Measurements from ENCODE around the gene TTLL4. TPM values are rescaled to one million over a fixed set of nuclear protein-coding genes. Genes with fewer than 3 reads are reported as not detected.
"Not testable (repeated sequence)": the region's sequence is repeated elsewhere in the genome, so short reads cannot be mapped to it uniquely, and the experiment has no call there.

TTLL4 gene, protein sequence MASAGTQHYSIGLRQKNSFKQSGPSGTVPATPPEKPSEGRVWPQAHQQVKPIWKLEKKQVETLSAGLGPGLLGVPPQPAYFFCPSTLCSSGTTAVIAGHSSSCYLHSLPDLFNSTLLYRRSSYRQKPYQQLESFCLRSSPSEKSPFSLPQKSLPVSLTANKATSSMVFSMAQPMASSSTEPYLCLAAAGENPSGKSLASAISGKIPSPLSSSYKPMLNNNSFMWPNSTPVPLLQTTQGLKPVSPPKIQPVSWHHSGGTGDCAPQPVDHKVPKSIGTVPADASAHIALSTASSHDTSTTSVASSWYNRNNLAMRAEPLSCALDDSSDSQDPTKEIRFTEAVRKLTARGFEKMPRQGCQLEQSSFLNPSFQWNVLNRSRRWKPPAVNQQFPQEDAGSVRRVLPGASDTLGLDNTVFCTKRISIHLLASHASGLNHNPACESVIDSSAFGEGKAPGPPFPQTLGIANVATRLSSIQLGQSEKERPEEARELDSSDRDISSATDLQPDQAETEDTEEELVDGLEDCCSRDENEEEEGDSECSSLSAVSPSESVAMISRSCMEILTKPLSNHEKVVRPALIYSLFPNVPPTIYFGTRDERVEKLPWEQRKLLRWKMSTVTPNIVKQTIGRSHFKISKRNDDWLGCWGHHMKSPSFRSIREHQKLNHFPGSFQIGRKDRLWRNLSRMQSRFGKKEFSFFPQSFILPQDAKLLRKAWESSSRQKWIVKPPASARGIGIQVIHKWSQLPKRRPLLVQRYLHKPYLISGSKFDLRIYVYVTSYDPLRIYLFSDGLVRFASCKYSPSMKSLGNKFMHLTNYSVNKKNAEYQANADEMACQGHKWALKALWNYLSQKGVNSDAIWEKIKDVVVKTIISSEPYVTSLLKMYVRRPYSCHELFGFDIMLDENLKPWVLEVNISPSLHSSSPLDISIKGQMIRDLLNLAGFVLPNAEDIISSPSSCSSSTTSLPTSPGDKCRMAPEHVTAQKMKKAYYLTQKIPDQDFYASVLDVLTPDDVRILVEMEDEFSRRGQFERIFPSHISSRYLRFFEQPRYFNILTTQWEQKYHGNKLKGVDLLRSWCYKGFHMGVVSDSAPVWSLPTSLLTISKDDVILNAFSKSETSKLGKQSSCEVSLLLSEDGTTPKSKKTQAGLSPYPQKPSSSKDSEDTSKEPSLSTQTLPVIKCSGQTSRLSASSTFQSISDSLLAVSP
- 32.3 and 41.4 TPM in 2 replicates for total RNA-seq (2014; rRNA removed; shearing (Covaris generic))
- 44.0 and 58.6 TPM in 2 replicates for polyA plus RNA-seq (2015; cell fraction: cytosol; rRNA removed)
- 349 and 372 TPM in 2 replicates for polyA plus RNA-seq (2015; cell fraction: nucleus; rRNA removed)

DNA sequence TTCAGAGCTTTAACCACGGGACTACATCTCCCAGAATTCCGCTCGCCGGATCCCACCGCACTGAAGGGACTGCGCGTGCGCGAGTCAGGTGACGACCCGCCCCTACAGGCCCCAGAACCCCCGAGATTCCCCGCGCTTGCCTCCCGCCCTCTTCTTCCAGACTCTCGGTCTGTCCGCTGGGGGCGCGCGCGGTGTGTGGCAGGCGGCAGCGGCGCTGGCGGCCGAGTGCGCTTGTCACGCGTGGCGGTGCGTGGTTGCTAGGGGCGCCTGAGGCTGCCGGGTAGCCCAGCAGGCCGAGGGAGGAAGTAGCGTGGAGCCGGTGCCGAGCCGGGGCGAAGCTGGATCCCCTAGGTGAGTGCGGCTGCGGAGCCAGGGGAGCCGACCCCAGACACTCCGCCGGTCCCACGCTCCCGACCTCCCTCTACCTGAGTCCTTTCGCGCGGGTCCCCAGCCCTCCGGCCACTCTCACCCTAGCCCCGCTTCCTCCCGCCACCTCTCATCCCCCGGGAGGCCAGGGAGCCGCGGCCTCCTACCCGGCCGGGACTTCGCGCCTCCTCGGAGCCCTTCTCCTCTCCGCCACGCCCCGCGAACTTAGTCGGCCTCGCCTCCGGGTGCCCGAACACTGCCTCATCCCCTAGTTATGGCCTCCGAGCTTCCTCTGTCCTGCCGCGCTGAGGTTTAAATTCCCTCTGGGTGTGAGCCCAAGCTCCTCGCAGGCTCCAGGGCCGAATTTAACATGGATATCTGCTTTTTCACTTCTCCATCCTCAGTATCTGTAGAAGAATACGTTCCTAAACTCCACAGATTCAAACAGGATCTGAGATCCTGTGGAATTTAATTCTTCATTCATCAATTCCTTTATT, at the start of gene TTLL4:
Gene TTLL4, plus strand, starts transcription at position 149 of the 863 bp plus-strand sequence. CDS start 26,842 bp downstream, outside the sequence.
- peak; percentile 96 for DNase-seq (ENCODE audit: low read depth, low spot score)
- in situ Hi-C loops (cut with HindIII; ENCODE audit: low pct_unique_long_range_greater_than_20kb, low sequenced_read_pairs), result no loop called here

DNA sequence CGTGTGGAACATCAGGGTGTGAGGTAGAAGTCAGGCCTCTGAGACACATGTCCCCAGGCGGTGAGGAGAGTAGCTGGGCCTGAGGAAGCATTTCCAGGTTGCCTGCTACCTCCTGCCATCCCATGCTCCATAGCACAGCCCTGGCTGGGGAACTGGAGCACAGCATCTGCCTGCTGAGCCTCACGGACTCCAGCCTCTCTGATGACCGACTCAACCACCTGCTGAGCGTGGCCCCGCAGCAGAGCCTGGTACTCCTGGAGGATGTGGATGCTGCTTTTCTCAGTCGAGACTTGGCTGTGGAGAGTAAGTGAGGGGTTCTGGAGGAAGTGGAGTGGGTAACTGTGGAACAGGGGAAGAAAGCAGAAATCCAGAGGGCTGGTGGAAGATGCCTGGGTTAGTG, 48.3 kb upstream of the TTLL4 start:
- DNase-seq (ENCODE audit: low read depth, low spot score), result no peak
- in situ Hi-C loops (cut with HindIII; ENCODE audit: low pct_unique_long_range_greater_than_20kb, low sequenced_read_pairs), result no loop called here

DNA sequence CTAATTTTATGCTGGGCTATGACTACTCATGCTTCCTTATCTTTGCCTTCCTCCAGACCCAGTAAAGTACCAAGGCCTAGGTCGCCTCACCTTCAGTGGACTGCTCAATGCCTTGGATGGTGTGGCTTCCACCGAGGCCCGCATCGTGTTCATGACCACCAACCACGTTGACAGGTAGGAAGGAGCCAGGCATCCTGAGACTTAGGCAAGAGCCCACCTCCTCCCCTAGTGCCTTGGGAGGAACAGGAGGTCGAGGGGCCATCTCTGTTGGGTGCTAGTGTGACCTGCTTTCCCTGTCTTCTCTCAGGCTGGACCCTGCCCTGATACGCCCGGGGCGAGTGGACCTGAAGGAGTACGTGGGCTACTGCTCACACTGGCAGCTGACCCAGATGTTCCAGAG, 47.8 kb upstream of the TTLL4 start:
- in situ Hi-C loops (cut with HindIII; ENCODE audit: low pct_unique_long_range_greater_than_20kb, low sequenced_read_pairs), result no loop called here
- DNase-seq (ENCODE audit: low read depth, low spot score), result no peak

DNA sequence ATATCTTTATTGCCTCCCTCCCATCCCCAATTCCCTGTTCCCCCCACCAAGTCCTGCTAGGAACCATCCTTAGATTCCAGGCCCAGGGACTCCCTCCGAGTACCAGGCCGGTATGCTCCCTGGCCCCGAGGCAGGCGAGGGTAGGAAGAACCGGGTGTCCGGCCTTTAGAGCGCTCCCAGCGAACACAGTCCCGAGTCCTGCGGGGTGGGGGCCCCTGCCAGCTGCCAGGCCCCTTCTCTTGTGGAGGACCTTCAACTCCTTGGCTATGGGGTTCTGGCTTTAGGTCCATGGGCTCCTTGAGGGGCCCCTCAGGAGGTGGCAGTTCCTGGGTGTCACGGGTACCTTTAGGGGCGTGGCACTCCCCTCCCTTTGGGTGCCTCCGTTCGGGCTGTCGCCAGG, 46.7 kb upstream of the TTLL4 start:
- in situ Hi-C loops (cut with HindIII; ENCODE audit: low pct_unique_long_range_greater_than_20kb, low sequenced_read_pairs), result no loop called here
- no peak for DNase-seq (ENCODE audit: low read depth, low spot score)

DNA sequence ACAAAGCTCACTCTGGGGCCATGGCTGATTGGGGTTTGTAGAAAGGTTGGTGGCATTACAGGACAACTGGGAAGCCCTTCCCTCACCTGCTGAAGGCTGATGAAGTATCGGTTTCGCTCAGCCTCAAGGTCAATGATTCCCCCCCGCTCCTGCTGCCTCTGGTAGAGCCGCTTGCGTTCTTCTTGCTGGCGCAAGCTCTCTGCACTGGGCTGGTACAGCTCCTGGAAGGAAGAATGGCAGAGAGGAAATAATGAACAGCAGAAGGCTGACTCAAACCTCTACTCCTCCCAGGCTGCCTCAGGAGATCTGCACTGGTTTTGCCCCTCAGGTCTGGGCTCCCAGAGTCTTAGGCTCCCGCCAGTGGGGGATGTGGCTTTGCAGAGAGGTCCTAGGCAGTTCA, 46.0 kb upstream of the TTLL4 start:
- no peak for DNase-seq (ENCODE audit: low read depth, low spot score)
- in situ Hi-C loops (cut with HindIII; ENCODE audit: low pct_unique_long_range_greater_than_20kb, low sequenced_read_pairs), result no loop called here

DNA sequence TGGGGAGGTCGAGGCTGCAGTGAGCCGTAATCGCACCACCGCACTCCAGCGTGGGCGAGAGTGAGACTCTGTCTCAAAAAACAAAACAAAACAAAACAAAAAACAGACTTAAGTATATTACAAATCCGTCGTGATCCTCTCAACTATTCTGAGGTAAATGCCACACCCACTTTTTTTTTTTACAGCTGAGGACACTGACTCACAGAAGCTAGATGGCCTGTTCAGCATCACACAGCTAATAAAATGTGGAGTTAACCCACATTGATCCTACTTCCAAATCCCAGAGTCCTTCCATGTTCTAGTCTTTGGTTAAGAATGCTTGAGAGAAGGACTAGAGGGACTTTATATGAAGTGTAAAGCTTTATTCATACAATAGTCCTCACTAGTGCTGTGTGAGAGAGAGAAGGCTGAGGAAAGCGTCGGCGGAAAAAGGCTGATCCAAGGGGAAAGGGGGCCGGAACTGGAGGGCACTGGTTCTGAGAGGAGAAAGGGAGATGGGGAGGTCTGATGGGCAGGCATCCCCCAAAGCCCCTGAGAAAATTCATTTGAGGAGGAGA, 39.5 kb upstream of the TTLL4 start:
- peak; percentile 10 for DNase-seq (ENCODE audit: low read depth, low spot score)
- in situ Hi-C loops (cut with HindIII; ENCODE audit: low pct_unique_long_range_greater_than_20kb, low sequenced_read_pairs), result no loop called here

DNA sequence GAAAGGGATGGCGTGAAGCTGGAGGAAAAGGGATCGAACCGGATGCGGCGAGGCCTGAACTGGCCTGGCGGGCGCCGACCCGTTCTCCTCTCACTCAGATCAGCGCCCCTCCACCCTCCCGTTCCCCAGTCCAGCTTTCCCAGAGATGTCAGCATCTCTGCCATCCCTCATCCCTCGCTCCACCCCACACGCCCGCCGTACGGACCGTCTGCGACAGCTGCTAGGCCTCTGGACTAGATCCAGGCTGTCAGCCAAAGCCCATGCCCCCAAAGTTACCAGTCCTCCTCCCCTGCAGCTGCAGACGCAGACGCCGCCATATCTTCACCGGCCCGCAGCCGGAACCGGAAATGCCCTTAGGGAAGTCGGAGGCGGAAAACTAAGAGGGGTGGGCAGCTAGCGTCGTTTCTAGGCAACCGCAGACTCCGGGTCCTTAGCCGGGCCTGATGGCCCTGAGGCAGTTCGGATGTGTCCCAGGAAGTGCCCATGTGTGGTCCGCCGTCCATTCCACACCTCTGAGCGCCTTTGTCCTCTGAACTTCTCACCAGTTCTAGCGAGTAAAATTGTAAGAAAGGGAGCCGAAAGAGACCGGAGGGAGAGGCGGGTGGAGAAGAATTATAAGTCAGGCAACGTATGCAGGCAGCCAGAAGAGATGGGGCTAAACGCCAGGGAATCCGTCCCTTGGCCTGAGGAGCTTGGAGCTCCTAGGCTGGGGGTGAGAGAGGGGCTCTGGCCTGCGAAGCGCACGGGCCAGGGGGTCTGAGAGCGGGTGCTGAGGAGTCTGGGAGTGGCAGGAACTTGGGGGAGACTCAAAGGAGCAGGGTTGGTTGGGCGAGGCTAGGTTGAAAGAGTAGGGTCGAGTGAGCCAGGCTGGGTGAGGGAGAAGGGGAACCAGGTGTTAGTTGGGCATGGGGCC, 38.7 kb upstream of the TTLL4 start, which contains the start of the genes RNF25 and STK36:
Gene RNF25, minus strand, starts transcription at position 349 of the 913 bp plus-strand sequence. Its CDS starts 32 bp downstream, at position 317.
Gene STK36, plus strand, starts transcription at position 433 of the 913 bp plus-strand sequence. CDS start 744 bp downstream, outside the sequence.
- in situ Hi-C loops (cut with HindIII; ENCODE audit: low pct_unique_long_range_greater_than_20kb, low sequenced_read_pairs), result no loop called here
- peak; percentile 90 for DNase-seq (ENCODE audit: low read depth, low spot score)

DNA sequence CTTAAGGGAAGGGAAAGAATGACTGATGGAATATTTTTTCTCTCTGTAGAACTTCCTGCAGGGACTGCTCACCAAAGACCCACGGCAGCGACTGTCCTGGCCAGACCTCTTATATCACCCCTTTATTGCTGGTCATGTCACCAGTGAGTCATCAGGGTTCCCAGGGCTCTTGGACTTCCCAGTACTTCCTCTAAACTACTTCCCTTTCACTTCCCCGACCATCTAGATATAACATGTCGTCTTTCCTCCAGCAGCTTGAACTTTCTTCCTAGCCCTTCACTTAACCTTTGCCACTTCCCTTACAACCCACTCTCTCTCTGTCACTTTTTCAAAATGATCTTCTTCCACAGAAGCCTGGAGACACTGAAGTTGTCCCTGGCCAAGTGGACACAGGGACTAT, 31.5 kb upstream of the TTLL4 start:
- in situ Hi-C loops (cut with HindIII; ENCODE audit: low pct_unique_long_range_greater_than_20kb, low sequenced_read_pairs), result no loop called here
- no peak for DNase-seq (ENCODE audit: low read depth, low spot score)

DNA sequence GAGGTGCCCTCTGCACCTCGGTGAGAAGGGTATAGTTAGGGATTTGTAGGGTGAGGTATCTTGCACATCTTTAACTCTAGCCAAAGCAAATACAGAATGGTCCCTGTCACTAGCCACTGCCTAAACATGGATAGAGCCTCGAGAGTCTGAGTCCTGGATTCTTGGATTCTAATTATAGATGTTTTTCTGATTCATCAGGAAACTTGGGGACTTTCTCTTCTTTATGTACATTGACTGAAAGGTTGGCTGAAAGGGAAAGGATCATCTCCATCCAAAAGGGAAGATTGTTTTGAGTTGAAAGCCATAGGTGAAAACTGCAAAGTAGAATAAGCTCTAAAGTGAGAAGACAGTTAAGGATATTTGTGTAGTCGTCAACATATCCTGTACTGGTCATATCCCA, 30.6 kb upstream of the TTLL4 start:
- DNase-seq (ENCODE audit: low read depth, low spot score), result no peak
- in situ Hi-C loops (cut with HindIII; ENCODE audit: low pct_unique_long_range_greater_than_20kb, low sequenced_read_pairs), result no loop called here

DNA sequence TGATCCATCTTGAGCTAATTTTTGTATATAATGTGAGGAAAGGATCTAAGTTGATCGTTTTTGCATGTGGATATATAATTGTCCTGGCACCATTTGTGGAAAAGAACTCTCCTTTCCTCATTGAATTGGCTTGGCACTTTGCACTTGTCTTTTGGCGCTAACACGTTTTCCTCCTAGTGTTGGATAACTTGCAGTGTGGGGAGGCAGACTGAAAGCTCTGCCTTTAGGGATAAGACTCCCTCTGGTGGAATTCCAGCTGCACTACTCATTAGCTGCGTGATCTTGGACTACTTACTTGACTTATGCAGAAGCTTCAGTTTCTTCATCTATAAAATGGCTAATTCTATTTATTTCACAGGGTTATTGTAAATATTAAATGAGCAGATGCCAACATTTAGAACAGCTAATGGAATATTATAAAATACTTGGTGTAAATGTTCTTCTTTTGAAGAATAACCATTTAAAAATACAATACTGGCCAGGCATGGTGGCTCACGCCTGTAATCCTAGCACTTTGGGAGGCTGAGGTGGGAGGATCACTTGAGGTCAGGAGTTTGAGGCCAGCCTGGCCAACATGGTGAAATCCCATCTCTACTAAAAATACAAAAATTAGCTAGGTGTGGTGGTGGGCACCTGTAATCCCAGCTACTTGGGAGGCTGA, 23.1 kb upstream of the TTLL4 start:
- in situ Hi-C loops (cut with HindIII; ENCODE audit: low pct_unique_long_range_greater_than_20kb, low sequenced_read_pairs), result not testable (repeated sequence)
- peak; percentile 88 for DNase-seq (ENCODE audit: low read depth, low spot score)

DNA sequence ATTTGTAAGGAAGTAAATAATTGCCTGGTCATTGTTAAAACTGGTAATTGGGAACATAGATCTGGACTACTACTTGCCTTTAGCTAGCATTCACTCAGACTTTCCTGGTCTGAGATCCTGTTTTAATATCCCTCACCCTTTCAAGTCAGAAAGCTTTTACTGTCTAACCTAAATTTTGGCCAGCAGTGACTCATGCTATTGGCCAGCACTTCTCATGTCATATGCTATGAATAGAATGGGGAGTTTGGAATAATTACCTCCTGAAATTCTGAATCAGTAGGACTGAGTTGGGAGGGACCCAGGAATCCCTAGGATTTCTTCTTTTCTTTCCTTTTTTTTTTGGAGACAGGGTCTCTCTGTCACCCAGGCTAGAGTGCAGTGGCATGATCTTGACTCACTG, 19.4 kb upstream of the TTLL4 start:
- in situ Hi-C loops (cut with HindIII; ENCODE audit: low pct_unique_long_range_greater_than_20kb, low sequenced_read_pairs), result no loop called here
- no peak for DNase-seq (ENCODE audit: low read depth, low spot score)

DNA sequence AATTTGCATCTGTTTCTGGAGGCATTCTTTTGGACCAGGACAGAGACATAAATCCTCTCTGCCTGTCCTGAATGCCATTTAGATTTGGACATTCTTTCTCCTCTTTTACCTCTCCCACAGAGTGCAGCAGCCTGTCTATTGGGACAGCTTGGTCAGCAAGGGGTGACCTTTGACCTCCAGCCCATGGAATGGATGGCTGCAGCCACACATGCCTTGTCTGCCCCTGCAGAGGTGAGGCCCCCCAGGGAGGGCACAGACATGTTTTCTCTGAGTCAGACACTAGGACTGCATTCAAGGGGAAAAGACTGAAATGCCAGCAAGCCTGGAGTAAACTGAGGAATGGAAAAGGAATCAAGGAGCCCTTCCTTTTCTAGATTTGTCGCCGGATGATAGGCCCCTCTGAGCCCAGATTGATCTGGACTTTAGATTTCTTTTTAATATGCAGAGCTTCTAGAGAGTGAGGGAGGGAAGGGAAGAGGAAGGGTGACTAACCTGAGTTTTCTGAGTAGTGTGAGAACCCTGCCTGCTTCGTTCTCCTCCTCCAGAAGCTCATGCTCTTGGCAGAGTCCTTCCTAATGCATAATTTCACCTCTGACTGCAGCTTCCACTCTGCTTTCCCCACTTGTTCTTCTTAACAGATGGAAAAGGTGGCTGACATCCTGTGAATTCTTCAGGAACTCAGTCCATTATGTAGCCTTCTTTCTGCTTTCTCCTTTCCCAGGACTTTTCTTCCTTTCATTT, 16.1 kb upstream of the TTLL4 start:
- in situ Hi-C loops (cut with HindIII; ENCODE audit: low pct_unique_long_range_greater_than_20kb, low sequenced_read_pairs), result no loop called here
- no peak for DNase-seq (ENCODE audit: low read depth, low spot score)

DNA sequence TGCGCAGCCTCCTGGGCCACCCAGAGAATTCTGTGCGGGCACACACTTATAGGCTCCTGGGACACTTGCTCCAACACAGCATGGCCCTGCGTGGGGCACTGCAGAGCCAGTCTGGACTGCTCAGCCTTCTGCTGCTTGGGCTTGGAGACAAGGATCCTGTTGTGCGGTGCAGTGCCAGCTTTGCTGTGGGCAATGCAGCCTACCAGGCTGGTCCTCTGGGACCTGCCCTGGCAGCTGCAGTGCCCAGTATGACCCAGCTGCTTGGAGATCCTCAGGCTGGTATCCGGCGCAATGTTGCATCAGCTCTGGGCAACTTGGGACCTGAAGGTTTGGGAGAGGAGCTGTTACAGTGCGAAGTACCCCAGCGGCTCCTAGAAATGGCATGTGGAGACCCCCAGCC, 11.8 kb upstream of the TTLL4 start:
- in situ Hi-C loops (cut with HindIII; ENCODE audit: low pct_unique_long_range_greater_than_20kb, low sequenced_read_pairs), result no loop called here
- peak; percentile 12 for DNase-seq (ENCODE audit: low read depth, low spot score)

DNA sequence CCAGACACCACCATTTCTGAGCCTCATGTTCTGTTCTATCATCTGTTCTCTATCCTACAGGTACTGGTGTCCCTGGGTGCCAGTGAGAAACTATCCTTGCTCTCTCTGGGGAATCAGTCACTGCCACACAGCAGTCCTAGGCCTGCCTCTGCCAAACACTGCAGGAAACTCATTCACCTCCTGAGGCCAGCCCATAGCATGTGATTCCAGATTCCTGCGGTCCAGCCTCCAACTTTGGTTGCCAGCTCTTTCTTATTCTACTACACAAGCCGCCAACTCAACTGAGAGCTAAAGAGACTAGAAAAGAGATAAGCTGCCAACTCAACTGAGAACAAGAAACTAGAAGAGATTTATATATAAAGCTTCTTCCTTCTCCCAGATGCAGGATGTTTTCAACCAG, 8.8 kb upstream of the TTLL4 start:
- in situ Hi-C loops (cut with HindIII; ENCODE audit: low pct_unique_long_range_greater_than_20kb, low sequenced_read_pairs), result no loop called here
- peak; percentile 21 for DNase-seq (ENCODE audit: low read depth, low spot score)
